Muscle of leg (tissue), 11 donors: ENCODE data around the gene JAG2. TPM values are rescaled to one million over a fixed set of nuclear protein-coding genes. Genes with fewer than 3 reads are reported as not detected.

Source experiments
- DNase-seq: peaks from one replicate; pipeline ENCODE4 v3.0.0; 2013
- H3K27ac ChIP-seq: one replicate; pipeline ENCODE4 v1.5.1; 2013; ENCODE audit warnings: mild to moderate bottlenecking, low read length, control low read depth
- H3K27me3 ChIP-seq: one replicate; pipeline ENCODE4 v1.6.1; 2013; ENCODE audit warnings: low read length; ENCODE audit not compliant: control insufficient read depth, insufficient read depth
- H3K36me3 ChIP-seq: one replicate; pipeline ENCODE4 v1.6.1; 2013; ENCODE audit warnings: low read length; ENCODE audit not compliant: control insufficient read depth, insufficient read depth
- H3K4me1 ChIP-seq: one replicate; pipeline ENCODE4 v1.6.1; 2013; ENCODE audit warnings: low read length; ENCODE audit not compliant: control insufficient read depth, insufficient read depth
- H3K4me3 ChIP-seq: one replicate; pipeline ENCODE4 v1.5.1; 2013; ENCODE audit warnings: low read length, control low read depth
- H3K9me3 ChIP-seq: replicated peaks from 2 replicates; pipeline ENCODE4 v1.6.1; 2013; ENCODE audit warnings: low read depth, low read length; ENCODE audit not compliant: control insufficient read depth
- WGBS: methylation state at CpG from one replicate; pipeline ENCODE4 v1.1.5; 2013; ENCODE audit warnings: missing lambda C conversion rate; ENCODE audit not compliant: insufficient coverage; 5-methylcytosine and 5-hydroxymethylcytosine counted together
- polyA plus RNA-seq, 8 donors: library from polyadenylated mRNA; unstranded; fragments of 120-200 nt; gene quantifications; one replicate each; pipeline versions ENCODE4 v1.2.1 to v1.2.3, GENCODE V29; 2013; ENCODE audit warnings: inconsistent platforms in 1 of 8, low replicate concordance in 1 of 8; ENCODE audit not compliant: insufficient read length in 8 of 8, insufficient read depth in 1 of 8
- total RNA-seq: library from RNA; stranded (reverse); fragments of 120-200 nt; gene quantifications from one replicate; pipeline ENCODE4 v1.2.4, GENCODE V29; 2013

The JAG2 gene
- total and polyA plus RNA-seq, 9 donors = 23.8 to 53.7 (median 44.4) TPM

DNA sequence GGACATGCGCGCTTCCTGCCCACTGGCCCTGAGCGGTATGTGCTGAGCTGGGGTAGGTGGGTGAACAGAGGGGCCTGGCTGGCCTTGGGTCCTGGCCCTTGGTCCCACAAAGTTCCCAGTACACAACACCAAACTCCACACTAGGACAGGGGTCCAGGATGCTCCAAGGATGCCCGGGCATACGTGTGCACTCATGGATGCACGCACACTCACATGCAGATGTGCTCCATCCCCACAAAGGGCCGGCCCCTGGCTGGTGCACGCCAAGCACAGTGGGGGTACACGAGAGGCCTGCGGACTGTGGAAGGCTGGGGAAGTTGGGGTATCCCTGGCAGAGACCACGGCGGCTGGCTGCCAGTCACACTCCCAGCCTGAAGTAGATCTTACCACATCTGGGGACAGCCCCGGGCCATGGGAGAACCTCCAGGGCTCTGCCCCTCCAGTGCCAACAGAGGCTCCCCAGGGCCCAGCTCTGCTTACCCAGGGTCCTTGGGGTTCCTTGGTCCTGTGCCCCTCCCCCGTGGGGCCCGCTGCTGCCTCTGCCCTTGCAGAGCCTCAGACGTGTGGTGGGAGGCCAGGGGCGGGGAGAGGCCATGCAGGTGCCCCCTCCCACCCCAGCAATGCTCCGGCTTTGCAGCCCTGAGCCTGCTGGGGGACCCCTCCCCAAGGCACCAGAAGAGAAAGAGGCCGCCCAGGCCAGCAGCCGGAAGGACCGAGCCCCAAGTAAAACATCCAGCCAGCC, 36.5 kb upstream of the JAG2 start:
- Histone ChIP-seq H3K4me1 (peaks cover 60% of the 10 kb centered on the region), H3K27me3 (peaks cover 26% of the 10 kb centered on the region)
- 59% methylated on average over 14 of the region's 21 CpGs for WGBS

DNA sequence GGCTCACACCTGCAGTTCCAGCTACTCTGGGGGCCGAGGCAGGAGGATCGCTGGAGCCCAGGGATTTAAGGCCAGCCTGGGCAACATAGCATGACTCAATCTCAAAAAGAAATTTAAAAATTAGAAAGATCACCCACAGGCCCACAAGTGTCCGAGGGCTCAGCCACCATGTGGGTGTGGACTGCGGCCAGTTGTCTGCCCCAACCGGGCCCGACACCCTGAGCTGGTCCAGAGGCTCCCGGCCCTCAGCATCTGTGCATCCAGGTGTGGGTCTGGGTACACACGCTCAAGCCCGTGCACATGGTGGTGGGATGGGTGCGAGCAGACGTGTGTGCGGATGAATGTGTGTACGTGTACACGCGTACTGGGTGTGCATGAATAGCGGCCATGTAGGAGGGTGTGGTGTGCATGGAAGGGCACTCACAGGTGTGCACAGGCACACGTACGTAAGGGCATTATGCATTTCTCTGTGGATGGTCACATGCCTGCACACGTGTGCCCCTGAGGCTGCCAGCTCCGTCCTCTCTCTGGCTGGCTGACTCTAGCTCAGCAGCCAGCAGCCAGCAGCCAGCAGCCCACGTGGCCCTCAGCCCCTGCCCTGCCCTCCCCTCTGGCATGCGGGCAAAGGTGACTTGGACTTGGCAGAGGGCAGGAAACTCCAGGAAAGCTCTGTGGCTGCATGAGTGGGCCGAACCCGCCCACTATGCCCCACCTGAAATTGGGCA, 35.8 kb upstream of the JAG2 start:
- Histone ChIP-seq H3K4me1 (peaks cover 66% of the 10 kb centered on the region), H3K4me3 (no peak overlapping the region), H3K27ac (no peak overlapping the region), H3K9me3 (no peaks in the 10 kb centered on the region), H3K27me3 (peaks cover 34% of the 10 kb centered on the region), H3K36me3 (peaks cover 5% of the 10 kb centered on the region)
- DNase-seq = peak; percentile 55
- 67% methylated on average over 23 of the region's 24 CpGs for WGBS

More for the DNA sequence above, 36.5 kb upstream of the JAG2 start:
- no peak for DNase-seq
- Histone ChIP-seq H3K4me3 (no peak overlapping the region), H3K36me3 (peaks cover 12% of the 10 kb centered on the region), H3K27ac (peak overlapping the region; percentile 3), H3K9me3 (no peaks in the 10 kb centered on the region)

DNA sequence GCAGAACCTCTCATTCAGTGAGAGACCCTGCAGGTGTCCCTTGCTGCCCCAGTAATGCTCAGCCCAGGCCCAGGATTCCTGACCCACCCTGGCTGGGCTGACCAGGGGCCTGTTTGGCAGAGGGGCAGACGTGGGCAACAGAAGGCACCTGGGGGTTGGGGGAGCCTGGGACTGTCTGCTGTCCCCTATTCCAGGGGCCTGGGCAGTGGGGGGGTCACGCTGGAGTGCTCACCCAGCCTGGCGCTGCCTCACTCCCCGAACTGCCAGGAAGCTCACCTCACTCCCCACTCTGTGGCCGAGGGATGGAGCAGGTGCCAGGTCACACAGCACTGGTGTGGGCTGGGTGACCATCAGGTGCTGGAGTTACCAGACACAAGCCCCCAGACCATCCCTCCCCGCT, 35.1 kb upstream of the JAG2 start:
- Histone ChIP-seq H3K36me3 (no peaks in the 10 kb centered on the region), H3K27ac (no peak overlapping the region), H3K4me1 (peaks cover 73% of the 10 kb centered on the region), H3K4me3 (no peak overlapping the region), H3K9me3 (no peaks in the 10 kb centered on the region), H3K27me3 (peaks cover 40% of the 10 kb centered on the region)
- no peak for DNase-seq
- 56% methylated on average over 2 of the region's 6 CpGs for WGBS

DNA sequence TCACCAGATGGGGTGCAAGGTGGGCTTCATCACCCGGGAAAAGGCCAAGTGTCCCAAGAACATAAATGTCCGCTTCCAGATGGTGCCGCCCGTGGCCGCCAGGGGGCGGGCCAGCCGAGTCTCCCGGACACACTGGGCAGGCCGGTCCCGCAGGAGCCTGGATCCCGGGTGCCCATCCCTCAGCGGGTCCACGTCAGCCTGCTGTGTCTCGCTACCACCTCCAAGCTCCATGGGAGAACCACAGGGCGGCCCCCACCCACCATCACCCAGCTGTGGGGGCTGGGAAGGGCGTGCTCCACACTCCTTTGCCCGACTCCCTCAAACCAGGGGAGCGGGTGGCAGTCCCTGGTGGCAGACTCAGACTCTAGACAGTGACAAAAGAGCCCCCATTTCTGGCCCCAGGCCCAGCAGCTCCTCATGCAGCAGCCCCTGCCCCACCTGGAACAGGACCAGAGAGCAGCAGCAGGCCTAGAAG, 34.5 kb upstream of the JAG2 start:
- H3K4me3 ChIP-seq = no peak overlapping the region
- no peaks in the 10 kb centered on the region for H3K36me3 ChIP-seq
- DNase-seq = peak; percentile 68
- H3K27ac ChIP-seq = no peak overlapping the region
- peaks cover 47% of the 10 kb centered on the region for H3K27me3 ChIP-seq
- 4% methylated on average over 13 of the region's 18 CpGs for WGBS
- H3K4me1 ChIP-seq = peaks cover 79% of the 10 kb centered on the region
- no peaks in the 10 kb centered on the region for H3K9me3 ChIP-seq

DNA sequence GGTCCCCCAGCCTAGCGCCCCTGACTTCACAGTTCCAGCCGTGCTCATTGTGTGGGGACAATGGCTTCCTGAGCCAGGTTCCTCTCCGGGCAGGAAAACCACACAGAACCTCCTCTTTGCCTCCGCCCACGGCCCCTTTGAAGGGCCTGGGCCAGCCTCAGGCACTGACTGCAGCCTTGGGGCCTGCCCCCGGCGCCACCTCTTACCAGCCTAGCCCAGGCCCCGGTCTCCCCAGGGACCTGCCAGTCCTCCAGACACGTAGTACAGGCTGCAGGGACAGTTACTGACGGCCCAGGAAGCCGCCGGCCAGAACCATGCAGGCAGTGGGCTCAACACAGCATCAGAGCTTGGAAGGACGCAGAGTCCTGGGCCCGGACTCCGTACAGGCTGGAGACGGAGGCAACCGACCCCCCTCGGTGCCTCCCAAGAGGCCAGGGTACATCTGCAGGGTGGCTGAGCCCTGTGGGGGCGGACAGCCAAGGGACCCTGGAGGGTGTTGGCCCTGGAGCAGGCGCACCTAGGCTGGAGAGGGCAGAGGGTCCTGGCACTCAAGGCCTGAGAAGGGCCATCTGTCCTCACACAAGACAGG, 33.4 kb upstream of the JAG2 start:
- peak overlapping the region; percentile 51 for H3K27ac ChIP-seq
- DNase-seq = no peak
- H3K36me3 ChIP-seq = no peaks in the 10 kb centered on the region
- no peak overlapping the region for H3K4me3 ChIP-seq
- WGBS = 58% methylated on average over 19 of the region's 20 CpGs
- no peaks in the 10 kb centered on the region for H3K9me3 ChIP-seq
- H3K4me1 ChIP-seq = peaks cover 87% of the 10 kb centered on the region
- peaks cover 57% of the 10 kb centered on the region for H3K27me3 ChIP-seq

DNA sequence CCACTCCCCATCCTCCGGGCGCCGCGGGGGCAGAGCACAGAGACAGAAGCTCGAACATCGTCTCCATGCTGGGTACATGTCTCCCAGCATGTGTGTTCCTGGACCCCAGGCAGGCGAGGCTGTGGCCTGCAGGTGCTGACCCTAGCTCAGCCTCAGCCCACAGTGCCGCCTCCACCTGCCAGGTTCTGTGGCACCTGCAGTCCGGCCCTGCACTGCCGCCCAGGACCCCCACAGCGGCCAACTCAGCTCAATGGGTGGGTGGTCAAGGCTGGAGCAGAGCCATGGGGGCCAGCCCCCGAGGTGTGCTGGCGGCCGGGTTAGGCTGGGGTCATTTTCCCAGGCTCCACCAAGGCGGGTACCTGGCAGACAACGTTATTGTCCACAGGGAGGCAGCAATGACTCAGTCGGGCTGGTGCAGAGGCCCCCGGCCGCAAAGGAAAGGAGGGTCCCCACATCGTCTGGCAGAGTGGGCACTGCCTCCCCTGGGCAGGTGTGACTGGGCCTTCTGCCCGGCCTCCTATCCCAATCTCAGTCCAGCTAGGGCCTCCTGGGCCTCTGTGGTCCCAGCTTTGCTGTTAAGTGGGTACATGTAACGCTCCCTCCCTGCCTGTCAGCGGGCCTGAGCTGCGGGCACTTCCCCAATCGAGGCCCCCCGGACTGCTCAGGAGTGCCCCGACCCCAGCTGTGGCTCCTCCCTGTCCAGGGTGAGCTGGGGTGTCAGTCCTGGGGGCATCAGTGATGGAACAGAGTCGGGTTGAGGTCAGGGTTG, 32.8 kb upstream of the JAG2 start:
- no peak for DNase-seq
- 51% methylated on average over 23 of the region's 28 CpGs for WGBS
- Histone ChIP-seq H3K9me3 (no peaks in the 10 kb centered on the region), H3K27me3 (peaks cover 63% of the 10 kb centered on the region), H3K4me3 (no peak overlapping the region), H3K36me3 (no peaks in the 10 kb centered on the region), H3K4me1 (peaks cover 88% of the 10 kb centered on the region), H3K27ac (peak overlapping the region; percentile 6)

DNA sequence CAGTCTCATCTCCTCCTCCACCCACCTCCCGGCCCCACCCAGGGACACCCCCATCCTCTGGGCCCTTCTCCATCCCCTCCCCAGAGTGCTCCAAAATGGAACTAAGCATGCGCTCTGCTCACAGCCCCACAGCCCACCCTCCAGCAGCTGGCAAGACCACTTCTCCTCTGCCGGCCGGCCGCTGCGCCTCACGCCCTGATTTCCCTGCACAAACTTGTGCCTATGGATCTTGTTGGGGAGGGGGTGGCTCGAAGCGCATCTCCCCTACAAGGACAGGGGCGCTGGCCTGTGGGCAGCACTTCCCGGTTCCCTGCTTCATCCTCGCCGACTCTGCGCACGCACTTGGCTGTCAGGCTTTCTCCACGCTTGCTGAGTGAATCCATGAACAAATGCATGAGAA, 32.1 kb upstream of the JAG2 start:
- peaks cover 70% of the 10 kb centered on the region for H3K27me3 ChIP-seq
- H3K9me3 ChIP-seq = no peaks in the 10 kb centered on the region
- no peak for DNase-seq
- no peak overlapping the region for H3K27ac ChIP-seq
- no peaks in the 10 kb centered on the region for H3K36me3 ChIP-seq
- no peak overlapping the region for H3K4me3 ChIP-seq
- H3K4me1 ChIP-seq = peaks cover 90% of the 10 kb centered on the region
- 48% methylated on average over 10 of the region's 16 CpGs for WGBS

DNA sequence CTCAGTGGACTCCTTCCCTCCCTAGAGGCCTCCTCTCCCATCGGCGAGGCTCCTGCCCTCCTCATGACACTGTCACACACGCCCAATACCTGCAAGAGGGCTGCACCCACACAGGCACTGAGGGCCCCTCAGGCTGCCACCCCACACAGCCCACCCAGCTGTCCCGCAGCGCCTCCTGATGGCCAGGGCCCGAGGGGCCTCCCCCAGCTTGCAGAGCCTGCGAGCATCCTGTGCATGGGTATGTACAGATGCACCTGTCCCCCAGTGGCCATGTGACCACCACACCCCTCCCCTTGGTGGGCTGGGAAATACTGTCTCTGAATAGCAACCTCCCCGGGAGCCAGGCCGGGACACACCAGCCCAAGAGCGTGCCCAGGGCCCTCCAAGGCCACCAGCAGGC, 31.5 kb upstream of the JAG2 start:
- Histone ChIP-seq H3K4me3 (no peak overlapping the region), H3K4me1 (peaks cover 90% of the 10 kb centered on the region), H3K36me3 (no peaks in the 10 kb centered on the region), H3K27ac (no peak overlapping the region), H3K9me3 (no peaks in the 10 kb centered on the region), H3K27me3 (peaks cover 76% of the 10 kb centered on the region)
- DNase-seq = no peak
- 77% methylated on average over 6 of the region's 10 CpGs for WGBS

DNA sequence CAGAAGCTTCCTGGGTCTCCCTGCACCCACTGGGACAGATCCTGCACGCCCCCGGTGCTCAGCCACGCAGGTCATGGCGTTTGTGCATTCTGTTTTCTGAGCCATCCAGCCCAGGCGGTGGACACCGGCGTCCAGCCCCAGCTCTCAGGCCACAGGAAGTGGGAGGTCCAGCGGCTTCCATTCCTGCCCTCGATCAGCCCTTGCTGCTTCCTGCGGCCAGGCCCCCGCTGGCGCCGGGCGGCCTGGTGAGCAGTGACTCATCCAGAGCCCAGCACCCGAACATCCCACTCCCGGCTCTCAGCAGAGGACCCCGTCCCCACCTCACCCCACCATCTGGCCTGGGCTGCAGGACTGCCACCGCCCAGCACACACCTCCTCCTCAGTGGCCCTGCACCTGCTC, 30.5 kb upstream of the JAG2 start:
- H3K4me1 ChIP-seq = peaks cover 90% of the 10 kb centered on the region
- H3K27ac ChIP-seq = peak overlapping the region; percentile 47
- H3K4me3 ChIP-seq = no peak overlapping the region
- no peaks in the 10 kb centered on the region for H3K36me3 ChIP-seq
- H3K9me3 ChIP-seq = no peaks in the 10 kb centered on the region
- WGBS = 32% methylated on average over 18 of the region's 18 CpGs
- DNase-seq = no peak
- peaks cover 86% of the 10 kb centered on the region for H3K27me3 ChIP-seq
